Cerebellar nuclear complex (tissue), 1 donor: Measurements from ENCODE around the gene PSORS1C1.

Source experiments
- DNase-seq, 2 experiments: peaks; one replicate each; lab custom pipeline; 2025; lab: John Stamatoyannopoulos, UW

Gene PSORS1C1

DNA sequence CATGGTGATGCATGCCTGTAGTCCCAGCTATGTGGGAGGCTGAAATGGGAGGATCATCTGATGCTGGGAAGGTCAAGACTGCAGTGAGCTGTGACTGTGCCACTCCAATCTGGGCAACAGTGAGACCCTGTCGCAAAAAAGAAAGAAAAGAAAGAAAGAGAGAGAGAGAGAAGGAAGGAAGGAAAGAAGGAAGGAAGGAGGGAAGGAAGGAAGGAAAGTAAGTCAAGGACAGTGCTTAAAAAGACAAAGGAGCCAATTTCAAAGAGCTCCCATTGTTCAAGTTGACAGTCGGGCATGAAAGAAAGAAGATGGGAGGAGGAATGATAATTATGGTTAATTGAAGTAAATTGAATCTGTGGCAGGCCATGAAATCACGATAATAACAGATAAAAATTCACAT lies 18.4 kb upstream of the PSORS1C1 start:
- no peak for DNase-seq

GRCh38 chr6:31096656-31097055 lies 17.9 kb upstream of the PSORS1C1 start:
- DNase-seq, result no peak

DNA sequence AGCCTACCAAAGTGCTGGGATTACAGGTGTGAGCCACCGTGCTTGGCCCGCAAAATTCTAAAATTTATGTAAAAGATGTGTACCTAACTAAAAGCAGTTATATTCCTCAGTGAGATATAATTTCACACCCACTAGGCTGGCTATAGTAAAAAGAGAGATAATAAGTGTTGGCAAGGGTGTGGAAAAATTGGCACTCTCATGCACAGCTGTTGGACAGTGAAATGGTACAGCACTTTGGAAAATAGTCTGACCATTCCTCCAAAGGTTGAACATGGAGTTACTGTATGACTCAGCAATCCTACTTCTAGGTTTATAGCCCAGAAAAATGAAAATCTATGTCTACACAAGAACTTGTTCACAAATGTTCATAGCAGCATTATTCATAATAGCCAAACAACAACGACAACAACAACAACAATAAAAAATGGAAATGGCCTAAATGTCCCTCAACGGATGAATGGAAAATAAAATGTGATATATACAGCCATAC lies 16.1 kb upstream of the PSORS1C1 start:
- no peak for DNase-seq

- no peak for DNase-seq
Measured at GRCh38 chr6:31103136-31103535, 11.5 kb upstream of the PSORS1C1 start.

GRCh38 chr6:31107052-31107451 lies 7.5 kb upstream of the PSORS1C1 start:
- no peak for DNase-seq

DNA sequence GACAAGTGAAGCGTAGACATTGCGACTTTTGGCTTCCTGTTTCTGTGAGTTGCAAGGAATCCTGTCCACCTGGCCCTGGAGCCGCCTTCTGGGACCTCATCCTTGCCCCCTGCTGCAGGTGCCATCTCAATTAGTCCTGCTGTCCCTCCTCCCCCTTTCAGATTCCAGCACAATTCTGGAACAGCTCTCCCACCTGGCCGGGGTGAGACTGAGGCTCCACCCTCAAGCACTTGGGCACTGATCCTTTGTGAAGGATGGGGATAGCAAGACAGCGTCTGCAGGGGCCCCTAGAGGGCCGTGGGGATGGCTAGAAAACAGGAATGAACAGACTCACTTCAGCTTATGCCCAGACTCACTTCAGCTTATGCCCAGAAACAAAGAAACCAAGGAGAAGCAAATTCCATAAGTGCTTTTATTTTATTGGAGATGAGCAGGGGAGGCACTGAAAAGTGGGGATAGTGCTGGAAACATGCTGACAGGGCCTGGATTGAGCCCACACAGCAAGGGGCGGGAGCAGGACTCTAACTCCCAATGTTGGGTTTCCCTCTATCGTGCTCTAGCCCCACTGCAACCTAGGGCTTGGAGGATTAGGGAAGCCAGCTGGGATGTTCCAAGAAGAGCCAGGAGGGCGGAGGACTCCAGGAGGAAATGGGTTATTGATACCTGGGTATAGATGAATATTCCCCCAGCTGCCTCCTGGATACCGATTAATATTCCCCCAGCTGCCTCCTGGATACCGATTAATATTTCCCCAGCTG lies 3.6 kb upstream of the PSORS1C1 start:
- DNase-seq, result no peak

- no peak for DNase-seq
Measured at GRCh38 chr6:31111712-31112111, 2.9 kb upstream of the PSORS1C1 start.

GRCh38 chr6:31112478-31112877 lies 2.1 kb upstream of the PSORS1C1 start, which contains the start of gene C6orf15:
TSS of gene C6orf15 (minus strand) at chr6:31112575. CDS start at chr6:31112555, 20 bp downstream.
- DNase-seq, result no peak

- no peak for DNase-seq
Measured at GRCh38 chr6:31113861-31114540, 599 bp upstream of the PSORS1C1 start.

DNA sequence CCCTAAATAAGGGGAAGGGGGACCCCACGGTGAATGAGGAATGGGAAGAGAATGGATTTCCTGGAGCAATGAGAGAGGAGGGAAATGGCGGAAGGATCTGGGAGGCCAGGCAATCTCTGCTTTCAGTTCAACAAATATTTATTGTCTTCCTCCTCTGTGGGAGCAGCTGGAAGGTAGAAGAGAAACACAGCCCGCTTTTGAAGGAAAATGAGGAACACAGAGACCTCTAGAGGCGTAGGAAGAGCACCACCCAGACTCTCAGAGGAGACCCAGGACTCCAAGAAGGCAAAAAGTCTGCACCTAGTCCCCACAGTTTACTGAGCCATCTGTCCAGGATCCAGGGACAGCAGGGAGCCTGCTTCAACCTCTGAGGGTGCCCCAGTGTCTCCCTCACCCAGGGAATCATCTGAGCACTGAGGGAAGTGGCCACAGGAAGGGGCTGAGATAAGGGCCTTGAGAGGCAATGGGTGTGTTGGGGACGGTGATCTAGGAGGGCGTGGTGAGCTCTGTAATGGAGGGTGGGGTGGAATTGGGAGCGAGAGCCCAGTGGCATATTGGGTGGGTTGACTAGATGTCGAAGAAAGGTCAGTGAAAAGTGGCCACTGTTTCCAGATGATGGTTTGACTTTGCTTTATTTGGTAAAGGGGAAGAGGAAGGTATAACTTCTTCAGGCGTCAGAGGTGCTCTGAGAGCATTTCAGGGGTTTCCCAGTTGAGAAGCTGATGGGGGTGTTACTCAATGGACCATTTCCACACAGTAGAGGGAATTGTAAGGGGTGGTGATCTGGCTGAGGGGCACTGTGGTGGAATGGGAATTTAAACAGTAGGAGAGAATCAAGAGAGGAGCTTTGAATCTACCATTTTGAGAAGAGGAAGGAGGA lies 610 bp downstream of the PSORS1C1 start:
- DNase-seq, result no peak

GRCh38 chr6:31115941-31116560 lies 1.5 kb downstream of the PSORS1C1 start:
- no peak for DNase-seq

- no peak for DNase-seq
Measured at GRCh38 chr6:31116661-31117385, 2.2 kb downstream of the PSORS1C1 start.

DNA sequence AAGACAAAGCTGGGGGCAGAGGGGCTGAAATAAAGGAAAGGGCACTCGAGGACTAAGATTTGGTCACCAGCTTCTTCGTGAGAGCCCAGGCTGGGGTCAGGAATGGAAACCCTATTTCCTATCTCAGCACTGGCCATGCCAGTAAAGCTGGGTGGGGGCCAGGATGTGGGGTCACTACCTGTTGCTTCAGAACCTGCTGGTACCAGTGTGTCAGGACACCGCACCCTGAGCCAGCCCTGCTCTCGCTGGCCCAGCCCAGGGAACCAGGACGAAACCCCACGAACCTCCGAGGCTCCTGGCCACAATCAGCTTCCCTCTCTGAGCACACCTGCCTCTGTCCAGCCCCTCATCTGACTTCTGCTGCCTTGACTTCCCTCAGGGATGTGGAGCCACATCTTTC lies 3.6 kb downstream of the PSORS1C1 start:
- no peak for DNase-seq

- no peak for DNase-seq
Measured at GRCh38 chr6:31120151-31120915, 5.7 kb downstream of the PSORS1C1 start, which contains the start of gene CDSN. TSS of gene CDSN (minus strand) at chr6:31120446. CDS start at chr6:31120419, 27 bp downstream.

- DNase-seq, result no peak
Measured at GRCh38 chr6:31121131-31121790, 6.7 kb downstream of the PSORS1C1 start.

GRCh38 chr6:31122791-31123706 lies 8.4 kb downstream of the PSORS1C1 start:
- DNase-seq, result no peak

- no peak for DNase-seq
Measured at GRCh38 chr6:31125162-31125561, 10.6 kb downstream of the PSORS1C1 start.

- no peak for DNase-seq
Measured at GRCh38 chr6:31125586-31126363, 11.2 kb downstream of the PSORS1C1 start.
